Measurements from ENCODE around the gene DSCAML1.

GRCh38 chr11:117766026-117766425 lies 31.0 kb downstream of the DSCAML1 start:
- TF ChIP-seq TCF7 (IDR thresholded peaks at IDR 0.05; ENCODE audit: borderline replicate concordance) (no peak), MYC (IDR thresholded peaks at IDR 0.05; ENCODE audit: insufficient read depth, insufficient read length, insufficient replicate concordance, low read length, severe bottlenecking) (no peak), JUND (IDR thresholded peaks at IDR 0.05; ENCODE audit: low read depth, low read length) (no peak), CTCF (IDR thresholded peaks at IDR 0.05 in 2 of 3, conservative IDR thresholded peaks at IDR 0.05 in 1 of 3; ENCODE audit: control insufficient read depth in 2 of 3, extremely low read depth in 1 of 3, insufficient read depth in 1 of 3, low read depth in 3 of 3, low read length in 3 of 3) (no peak), IKZF1 (conservative IDR thresholded peaks at IDR 0.05) (no peak), ATF7 (IDR thresholded peaks at IDR 0.05; ENCODE audit: low read depth) (no peak), KDM1A (IDR thresholded peaks at IDR 0.05; ENCODE audit: borderline replicate concordance) (no peak), YY1 (IDR thresholded peaks at IDR 0.05; ENCODE audit: low read depth, low read length) (no peak), FOXK2 (IDR thresholded peaks at IDR 0.05) (no peak), ZNF24 (IDR thresholded peaks at IDR 0.05) (no peak)
- TF ChIP-seq, protein P1, sequence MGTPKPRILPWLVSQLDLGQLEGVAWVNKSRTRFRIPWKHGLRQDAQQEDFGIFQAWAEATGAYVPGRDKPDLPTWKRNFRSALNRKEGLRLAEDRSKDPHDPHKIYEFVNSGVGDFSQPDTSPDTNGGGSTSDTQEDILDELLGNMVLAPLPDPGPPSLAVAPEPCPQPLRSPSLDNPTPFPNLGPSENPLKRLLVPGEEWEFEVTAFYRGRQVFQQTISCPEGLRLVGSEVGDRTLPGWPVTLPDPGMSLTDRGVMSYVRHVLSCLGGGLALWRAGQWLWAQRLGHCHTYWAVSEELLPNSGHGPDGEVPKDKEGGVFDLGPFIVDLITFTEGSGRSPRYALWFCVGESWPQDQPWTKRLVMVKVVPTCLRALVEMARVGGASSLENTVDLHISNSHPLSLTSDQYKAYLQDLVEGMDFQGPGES (IDR thresholded peaks at IDR 0.05), result no peak
- TF ChIP-seq, protein P2, sequence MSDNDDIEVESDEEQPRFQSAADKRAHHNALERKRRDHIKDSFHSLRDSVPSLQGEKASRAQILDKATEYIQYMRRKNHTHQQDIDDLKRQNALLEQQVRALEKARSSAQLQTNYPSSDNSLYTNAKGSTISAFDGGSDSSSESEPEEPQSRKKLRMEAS (IDR thresholded peaks at IDR 0.05; ENCODE audit: low read depth, low read length), result no peak
- TF ChIP-seq, protein P3, sequence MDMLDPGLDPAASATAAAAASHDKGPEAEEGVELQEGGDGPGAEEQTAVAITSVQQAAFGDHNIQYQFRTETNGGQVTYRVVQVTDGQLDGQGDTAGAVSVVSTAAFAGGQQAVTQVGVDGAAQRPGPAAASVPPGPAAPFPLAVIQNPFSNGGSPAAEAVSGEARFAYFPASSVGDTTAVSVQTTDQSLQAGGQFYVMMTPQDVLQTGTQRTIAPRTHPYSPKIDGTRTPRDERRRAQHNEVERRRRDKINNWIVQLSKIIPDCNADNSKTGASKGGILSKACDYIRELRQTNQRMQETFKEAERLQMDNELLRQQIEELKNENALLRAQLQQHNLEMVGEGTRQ (IDR thresholded peaks at IDR 0.05; ENCODE audit: borderline replicate concordance, low read depth, low read length), result no peak

Data from GM12878 (cell line).